H7 (cell line): ENCODE measurements around the gene PDLIM7. TPM values are rescaled to one million over a fixed set of nuclear protein-coding genes. Genes with fewer than 3 reads are reported as not detected.

Experiments used
- DNase-seq: peaks from one replicate; pipeline ENCODE4 v3.0.0; 2012
- H3K27me3 ChIP-seq: 2 replicates; pipeline ENCODE4 v1.6.0; 2011; ENCODE audit warnings: mild to moderate bottlenecking, low read length; ENCODE audit not compliant: control insufficient read depth, insufficient read depth
- H3K36me3 ChIP-seq: replicated peaks from 2 replicates; pipeline ENCODE4 v1.5.1; 2011; ENCODE audit warnings: low read length; ENCODE audit not compliant: control insufficient read depth, insufficient read depth
- H3K4me3 ChIP-seq: 2 replicates; pipeline ENCODE4 v1.5.1; 2011; ENCODE audit warnings: low read depth, mild to moderate bottlenecking, control low read depth, low read length, moderate library complexity; ENCODE audit not compliant: insufficient read depth
- total RNA-seq: library from RNA; depleted of rRNA; stranded (reverse); fragments of >200 nt; shearing (Covaris generic); gene quantifications from 2 replicates; pipeline ENCODE4 v1.2.3, GENCODE V29; 2014

The PDLIM7 gene
- total RNA-seq, 1 experiment from 2014 or later, result 97.3 TPM

- no peak for DNase-seq
- Histone ChIP-seq H3K4me3 (no peak overlapping the region), H3K27me3 (peaks cover 12% of the 10 kb centered on the region), H3K36me3 (peaks cover 25% of the 10 kb centered on the region)
These were observed 39.3 kb downstream of the PDLIM7 start for GRCh38 chr5:177457852-177458681.

GRCh38 chr5:177456976-177457851, 40.2 kb downstream of the PDLIM7 start:
- H3K36me3 ChIP-seq, result peaks cover 22% of the 10 kb centered on the region
- H3K27me3 ChIP-seq, result peaks cover 13% of the 10 kb centered on the region
- H3K4me3 ChIP-seq, result no peak overlapping the region
- peak; percentile 99 for DNase-seq

- no peak overlapping the region for H3K4me3 ChIP-seq
- peaks cover 13% of the 10 kb centered on the region for H3K27me3 ChIP-seq
- peaks cover 20% of the 10 kb centered on the region for H3K36me3 ChIP-seq
- no peak for DNase-seq
These were observed 40.8 kb downstream of the PDLIM7 start for GRCh38 chr5:177456591-177456964.

- H3K4me3 ChIP-seq, result peak overlapping the region; percentile 77
- DNase-seq, result peak; percentile 99
These were observed 41.5 kb downstream of the PDLIM7 start for GRCh38 chr5:177455661-177456590.

GRCh38 chr5:177455036-177455660, 42.3 kb downstream of the PDLIM7 start:
- Histone ChIP-seq H3K36me3 (peaks cover 15% of the 10 kb centered on the region), H3K4me3 (peak overlapping the region; percentile 77), H3K27me3 (peaks cover 13% of the 10 kb centered on the region)
- peak; percentile 98 for DNase-seq

More at GRCh38 chr5:177455661-177456590, 41.5 kb downstream of the PDLIM7 start:
- H3K27me3 ChIP-seq, result peaks cover 13% of the 10 kb centered on the region
- H3K36me3 ChIP-seq, result peaks cover 20% of the 10 kb centered on the region

- Histone ChIP-seq H3K4me3 (peak overlapping the region; percentile 77), H3K27me3 (peaks cover 13% of the 10 kb centered on the region), H3K36me3 (peaks cover 10% of the 10 kb centered on the region)
- peak; percentile 99 for DNase-seq
These were observed 42.9 kb downstream of the PDLIM7 start for GRCh38 chr5:177454397-177455035.

- peak overlapping the region; percentile 77 for H3K4me3 ChIP-seq
- H3K36me3 ChIP-seq, result peaks cover 10% of the 10 kb centered on the region
- no peak for DNase-seq
- H3K27me3 ChIP-seq, result peaks cover 13% of the 10 kb centered on the region
These were observed 43.5 kb downstream of the PDLIM7 start for GRCh38 chr5:177453852-177454396.

GRCh38 chr5:177452688-177453638, 44.4 kb downstream of the PDLIM7 start:
- Histone ChIP-seq H3K36me3 (peaks cover 6% of the 10 kb centered on the region), H3K27me3 (peaks cover 14% of the 10 kb centered on the region), H3K4me3 (no peak overlapping the region)
- DNase-seq, result no peak

GRCh38 chr5:177450667-177451424, 46.6 kb downstream of the PDLIM7 start:
- DNase-seq, result no peak
- Histone ChIP-seq H3K36me3 (no peaks in the 10 kb centered on the region), H3K27me3 (peaks cover 22% of the 10 kb centered on the region), H3K4me3 (no peak overlapping the region)

GRCh38 chr5:177449140-177450061, 48.0 kb downstream of the PDLIM7 start:
- Histone ChIP-seq H3K27me3 (peaks cover 25% of the 10 kb centered on the region), H3K36me3 (no peaks in the 10 kb centered on the region), H3K4me3 (no peak overlapping the region)
- no peak for DNase-seq
